ENCODE data around the gene DUSP19. TPM values are rescaled to one million over a fixed set of nuclear protein-coding genes. Genes with fewer than 3 reads are reported as not detected.
A peak's percentile ranks its signal among the peaks of the same experiment; 100 is the strongest.
"Not testable (repeated sequence)": the region's sequence is repeated elsewhere in the genome, so short reads cannot be mapped to it uniquely, and the experiment has no call there.

The DUSP19 gene, protein sequence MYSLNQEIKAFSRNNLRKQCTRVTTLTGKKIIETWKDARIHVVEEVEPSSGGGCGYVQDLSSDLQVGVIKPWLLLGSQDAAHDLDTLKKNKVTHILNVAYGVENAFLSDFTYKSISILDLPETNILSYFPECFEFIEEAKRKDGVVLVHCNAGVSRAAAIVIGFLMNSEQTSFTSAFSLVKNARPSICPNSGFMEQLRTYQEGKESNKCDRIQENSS
- total RNA-seq, result 7.9 TPM

DNA sequence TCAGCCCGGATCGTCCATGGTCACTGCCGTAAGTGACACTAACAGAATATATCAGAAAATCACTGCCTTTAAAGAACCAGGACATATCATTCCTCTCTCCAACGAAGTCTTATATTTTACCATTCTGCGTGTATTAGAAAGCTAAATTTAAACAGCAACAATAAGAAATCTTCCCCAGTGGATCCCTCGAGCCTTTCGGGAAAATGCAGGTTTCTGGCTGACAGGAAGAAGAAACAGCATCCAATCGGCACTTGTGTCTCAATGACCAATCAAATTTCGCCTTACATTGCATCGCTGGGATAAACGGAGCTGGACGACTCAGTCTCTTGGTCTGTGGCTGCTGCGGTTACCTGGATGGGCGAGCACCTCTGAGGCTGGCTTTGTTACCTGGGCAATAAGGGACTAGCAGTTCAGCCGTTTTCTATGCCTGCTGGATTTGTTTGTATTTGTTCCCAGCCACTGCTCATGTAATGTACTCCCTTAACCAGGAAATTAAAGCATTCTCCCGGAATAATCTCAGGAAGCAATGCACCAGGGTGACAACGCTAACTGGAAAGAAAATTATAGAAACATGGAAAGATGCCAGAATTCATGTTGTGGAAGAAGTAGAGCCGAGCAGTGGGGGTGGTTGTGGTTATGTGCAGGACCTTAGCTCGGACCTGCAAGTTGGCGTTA is at the start of gene DUSP19:
TSS of gene DUSP19 (plus strand) at position 284 of the 675 bp plus-strand sequence. CDS start at position 471, 187 bp downstream.
- peak; percentile 96 for DNase-seq (ENCODE audit: low spot score)

DNA sequence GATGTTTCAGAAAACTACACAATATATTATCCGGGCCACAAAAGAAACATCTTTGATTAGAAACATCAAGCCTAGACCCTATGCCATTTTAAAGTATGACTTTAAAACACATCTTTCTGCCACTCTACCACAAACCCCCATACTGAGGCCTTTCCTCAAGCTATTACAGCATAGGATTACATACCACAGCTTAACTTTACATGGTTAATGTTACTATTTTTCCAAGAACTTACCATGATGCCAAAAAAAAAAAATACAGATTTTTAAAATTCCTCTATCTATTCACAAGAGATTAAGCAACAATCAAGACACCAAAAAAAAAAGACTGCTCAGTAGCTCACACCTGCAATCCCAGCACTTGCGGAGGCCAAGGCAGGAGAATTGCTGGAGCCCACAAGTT is 49.3 kb upstream of the DUSP19 start:
- DNase-seq (ENCODE audit: low spot score), result no peak

GRCh38 chr2:183031911-183032794 is 46.4 kb upstream of the DUSP19 start:
- DNase-seq (ENCODE audit: low spot score), result no peak

DNA sequence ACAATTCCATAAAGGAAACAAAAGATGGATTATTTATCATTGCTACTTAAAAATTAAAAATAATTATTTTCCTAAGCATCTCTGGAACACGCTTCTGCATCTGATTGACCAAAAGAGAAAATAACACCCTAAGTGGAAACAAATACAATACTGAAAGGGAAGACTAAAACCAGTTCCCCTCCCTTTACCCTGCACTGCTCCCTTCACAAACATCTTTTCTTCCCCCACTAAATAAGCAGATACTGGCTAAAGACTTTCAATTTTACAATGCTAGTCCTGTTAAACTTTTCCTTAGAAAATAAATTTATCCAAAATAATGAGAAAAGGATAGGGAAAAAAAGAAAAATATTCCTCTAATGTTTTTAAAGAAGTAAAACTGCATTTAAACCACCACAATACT is 44.6 kb upstream of the DUSP19 start:
- no peak for DNase-seq (ENCODE audit: low spot score)

- no peak for DNase-seq (ENCODE audit: low spot score)
Observed at GRCh38 chr2:183034806-183035205, 43.7 kb upstream of the DUSP19 start.

- no peak for DNase-seq (ENCODE audit: low spot score)
Observed at GRCh38 chr2:183035298-183035953, 43.1 kb upstream of the DUSP19 start.

DNA sequence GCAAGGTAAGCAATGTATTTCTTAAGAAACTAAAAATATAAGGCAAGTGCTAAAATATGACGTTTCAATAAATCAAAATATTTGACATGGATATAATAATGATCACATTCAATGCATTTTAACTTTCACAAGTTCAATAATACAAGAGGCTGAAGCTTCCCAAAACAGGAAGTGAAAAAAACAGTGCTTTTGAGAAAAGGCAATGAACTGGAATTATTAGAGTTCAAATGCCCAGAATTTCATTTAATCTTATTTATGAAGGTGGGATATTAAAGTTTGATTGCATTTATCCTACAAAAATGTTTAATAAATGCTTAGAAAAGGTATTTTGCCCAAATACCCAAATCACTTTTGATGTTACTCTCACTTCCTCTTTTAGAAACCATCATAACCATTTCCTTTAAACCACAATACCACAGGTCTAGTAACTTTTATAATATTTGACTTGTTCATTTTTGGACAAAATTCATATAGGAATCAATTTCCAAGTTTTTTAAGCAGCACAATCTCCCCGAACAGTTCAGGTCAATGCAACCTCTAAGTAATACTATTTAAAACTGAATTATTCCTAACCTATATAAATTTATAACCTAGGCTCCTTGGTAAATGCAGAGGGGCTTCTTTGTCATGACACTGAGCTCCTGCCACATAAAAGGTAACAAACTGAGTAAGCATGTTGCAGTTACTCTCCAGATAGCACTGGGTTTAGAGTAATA is 42.4 kb upstream of the DUSP19 start:
- DNase-seq (ENCODE audit: low spot score), result no peak

DNA sequence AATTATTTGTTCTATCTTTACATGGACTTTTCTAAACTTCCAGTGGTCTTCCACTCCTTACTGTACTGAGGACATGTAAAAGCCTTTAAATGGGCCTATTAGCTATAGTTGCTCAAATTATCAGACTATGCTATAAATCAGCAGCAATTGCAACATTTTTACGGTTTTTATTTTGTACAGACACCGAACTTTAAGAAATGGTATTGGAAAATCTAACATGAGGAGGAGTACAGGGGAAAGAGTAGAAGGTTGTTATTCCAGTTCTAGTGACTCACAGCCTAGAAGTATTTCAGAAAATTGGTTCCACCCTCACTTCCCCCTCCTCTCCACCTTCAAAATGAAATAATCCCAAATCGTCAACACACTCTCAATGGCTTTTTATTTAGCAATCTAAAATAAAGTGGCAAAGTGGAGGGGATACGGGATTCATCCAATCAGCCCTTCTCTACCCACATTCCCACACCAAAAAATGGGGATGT is 41.4 kb upstream of the DUSP19 start:
- no peak for DNase-seq (ENCODE audit: low spot score)

DNA sequence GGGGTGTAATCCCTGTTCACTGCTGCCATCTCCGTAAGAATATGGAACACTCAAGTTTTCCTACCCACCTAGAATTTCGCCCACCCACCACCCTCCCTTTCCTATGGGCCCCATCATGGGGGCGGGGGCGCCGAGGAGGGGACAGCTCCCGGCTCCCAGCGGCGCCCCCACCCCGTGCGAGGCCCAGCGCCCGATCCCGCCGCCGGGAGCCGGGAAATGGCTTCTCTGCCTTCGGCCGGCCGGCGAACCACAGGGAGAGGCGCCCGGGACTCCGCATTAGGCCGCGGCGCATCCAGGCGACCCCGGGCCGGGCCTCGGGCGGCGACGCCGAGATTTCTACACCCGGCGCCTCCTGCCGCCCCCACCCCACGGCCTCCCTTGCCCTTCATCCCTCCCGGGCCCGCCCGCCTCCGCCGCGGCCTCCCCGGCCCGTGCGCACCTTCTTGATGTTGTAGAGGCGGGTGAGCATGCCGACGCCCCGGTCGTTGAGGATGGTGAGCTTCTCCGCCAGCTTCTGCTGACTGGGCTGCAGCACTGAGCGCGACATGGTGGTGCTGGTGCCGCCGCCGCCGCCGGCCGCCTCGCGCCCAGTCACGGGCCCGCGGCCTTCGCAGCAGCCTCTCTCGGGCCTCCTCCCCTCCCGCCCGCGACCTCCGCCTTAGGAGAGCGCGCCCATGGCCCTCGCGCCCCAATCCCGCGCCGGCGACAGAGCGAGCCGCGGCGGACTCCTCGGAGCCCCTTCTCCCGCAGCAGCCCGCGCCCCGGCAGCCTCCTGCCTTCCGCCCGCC is 40.8 kb upstream of the DUSP19 start:
- DNase-seq (ENCODE audit: low spot score), result peak; percentile 16

GRCh38 chr2:183038341-183039300 is 39.9 kb upstream of the DUSP19 start, which contains the start of gene NCKAP1:
Gene NCKAP1, minus strand, starts transcription at chr2:183038457. Its CDS starts 358 bp downstream, at chr2:183038099.
- DNase-seq (ENCODE audit: low spot score), result peak; percentile 92

DNA sequence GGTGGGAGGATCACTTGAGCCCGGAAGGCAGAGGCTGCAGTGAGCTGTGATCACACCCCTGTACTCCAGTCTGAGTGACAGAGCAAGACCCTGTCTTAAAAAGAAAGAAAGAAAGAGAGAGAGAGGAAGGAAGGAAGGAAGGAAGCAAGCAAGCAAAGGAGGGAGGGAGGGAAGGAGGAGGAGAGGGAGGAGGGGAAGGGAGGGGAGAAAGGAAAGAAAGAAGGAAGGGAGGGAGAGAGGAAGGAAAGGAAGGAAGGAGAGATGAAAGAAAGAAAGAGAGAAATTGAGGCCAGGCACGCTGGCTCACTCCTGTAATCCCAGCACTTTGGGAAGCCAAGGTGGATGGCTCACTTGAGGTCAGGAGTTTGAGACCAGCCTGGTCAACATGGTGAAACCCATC is 37.9 kb upstream of the DUSP19 start:
- no peak for DNase-seq (ENCODE audit: low spot score)

DNA sequence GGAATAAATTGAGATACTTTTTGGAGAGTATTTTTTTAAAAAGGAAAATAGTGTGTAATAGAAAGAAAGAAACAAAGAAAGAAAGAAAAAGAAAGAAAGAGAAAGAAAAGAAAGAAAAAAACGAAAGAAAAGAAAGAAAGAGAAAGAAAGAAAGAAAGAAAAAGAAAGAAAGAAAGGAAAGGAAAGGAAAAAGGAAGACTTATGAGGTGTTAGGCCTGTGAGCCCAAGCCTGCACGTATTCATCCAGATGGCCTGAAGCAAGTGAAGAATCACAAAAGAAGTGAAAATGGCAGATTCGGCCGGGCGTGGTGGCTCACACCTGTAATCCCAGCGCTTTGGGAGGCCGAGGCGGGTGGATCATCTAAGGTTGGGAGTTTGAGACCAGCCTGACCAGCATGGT is 35.0 kb upstream of the DUSP19 start:
- DNase-seq (ENCODE audit: low spot score), result not testable (repeated sequence)

DNA sequence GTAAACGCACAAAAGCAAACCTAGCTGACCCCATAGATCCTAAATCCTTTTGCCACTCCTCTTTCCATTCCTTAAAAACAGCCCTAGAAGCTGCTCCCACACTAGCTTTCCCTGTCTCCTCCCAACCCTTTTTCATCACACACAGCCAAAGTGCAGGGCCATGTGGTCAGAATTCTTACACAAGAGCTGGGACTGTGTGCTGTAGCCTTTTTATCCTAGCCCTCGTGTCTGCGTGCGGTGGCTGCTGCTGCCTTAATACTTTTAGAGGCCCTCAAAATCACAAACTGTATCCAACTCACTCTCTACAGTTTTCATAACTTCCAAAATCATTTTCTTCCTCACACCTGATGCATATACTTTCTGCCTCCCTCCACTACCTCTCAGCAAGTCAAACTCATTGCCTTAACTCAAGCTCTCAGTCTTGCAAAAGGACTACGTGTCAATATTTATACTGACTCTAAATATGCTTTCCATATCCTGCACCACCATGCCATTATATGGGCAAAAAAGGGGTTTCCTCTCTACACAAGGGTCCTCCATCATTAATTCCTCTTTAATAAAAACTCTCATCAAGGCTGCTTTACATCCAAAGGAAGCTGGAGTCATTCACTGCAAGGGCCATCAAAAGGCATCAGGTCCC is 30.9 kb upstream of the DUSP19 start:
- DNase-seq (ENCODE audit: low spot score), result not testable (repeated sequence)

DNA sequence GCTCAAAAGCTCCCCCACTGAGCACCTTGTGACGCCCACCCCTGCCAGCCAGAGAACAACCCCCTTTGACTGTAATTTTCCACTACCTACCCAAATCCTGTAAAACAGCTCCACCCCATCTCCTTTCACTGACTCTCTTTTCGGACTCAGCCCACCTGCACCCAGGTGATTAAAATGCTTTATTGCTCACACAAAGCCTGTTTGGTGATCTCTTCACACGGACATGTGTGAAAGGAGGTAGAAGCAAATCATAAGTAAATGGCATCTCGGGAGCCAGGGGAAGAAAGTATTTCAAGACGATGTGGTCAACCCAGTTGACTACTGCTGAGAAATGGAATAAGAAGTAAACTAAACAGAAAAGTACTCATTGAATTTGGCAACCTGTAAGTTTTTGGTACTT is 29.1 kb upstream of the DUSP19 start:
- no peak for DNase-seq (ENCODE audit: low spot score)

- no peak for DNase-seq (ENCODE audit: low spot score)
Observed at GRCh38 chr2:183057333-183057985, 21.1 kb upstream of the DUSP19 start.

GRCh38 chr2:183059561-183059960 is 19.0 kb upstream of the DUSP19 start:
- no peak for DNase-seq (ENCODE audit: low spot score)

GRCh38 chr2:183060571-183061231 is 17.8 kb upstream of the DUSP19 start:
- DNase-seq (ENCODE audit: low spot score), result no peak

DNA sequence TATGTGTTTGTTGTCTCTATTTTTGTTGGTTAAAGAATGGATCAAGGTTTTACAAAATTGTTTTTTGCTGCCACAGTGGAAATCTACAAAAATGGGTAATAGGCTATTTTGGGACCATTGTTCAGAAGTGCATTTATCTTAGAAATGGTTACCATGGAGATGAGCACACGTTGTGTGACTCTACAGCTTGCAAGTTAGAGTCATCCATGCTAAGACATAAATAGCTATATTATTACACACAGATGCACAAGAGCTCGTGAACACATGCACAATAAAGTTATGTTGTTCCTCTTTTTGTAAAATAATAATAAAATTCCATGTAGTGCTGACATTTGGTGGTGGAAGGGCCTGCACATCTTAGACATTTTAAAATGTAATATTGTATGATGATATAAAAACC is 15.5 kb upstream of the DUSP19 start:
- no peak for DNase-seq (ENCODE audit: low spot score)

Measured in mucosa of gallbladder (tissue), 1 donor.